NT2/D1 (cell line): ENCODE data around the gene NDNF.

Source experiments
- SUZ12 ChIP-seq: IDR thresholded peaks from 2 replicates; pipeline ENCODE4 v1.6.1; 2011; ENCODE audit not compliant: insufficient read length, insufficient read depth; ENCODE audit errors: extremely low read depth
- YY1 ChIP-seq: IDR thresholded peaks from 2 replicates; pipeline ENCODE4 v1.6.1; 2011; ENCODE audit not compliant: insufficient read length, insufficient read depth
- ZNF274 ChIP-seq: IDR thresholded peaks from 2 replicates; pipeline ENCODE4 v1.6.1; 2011; ENCODE audit warnings: mild to moderate bottlenecking, low read depth, low read length

DNA sequence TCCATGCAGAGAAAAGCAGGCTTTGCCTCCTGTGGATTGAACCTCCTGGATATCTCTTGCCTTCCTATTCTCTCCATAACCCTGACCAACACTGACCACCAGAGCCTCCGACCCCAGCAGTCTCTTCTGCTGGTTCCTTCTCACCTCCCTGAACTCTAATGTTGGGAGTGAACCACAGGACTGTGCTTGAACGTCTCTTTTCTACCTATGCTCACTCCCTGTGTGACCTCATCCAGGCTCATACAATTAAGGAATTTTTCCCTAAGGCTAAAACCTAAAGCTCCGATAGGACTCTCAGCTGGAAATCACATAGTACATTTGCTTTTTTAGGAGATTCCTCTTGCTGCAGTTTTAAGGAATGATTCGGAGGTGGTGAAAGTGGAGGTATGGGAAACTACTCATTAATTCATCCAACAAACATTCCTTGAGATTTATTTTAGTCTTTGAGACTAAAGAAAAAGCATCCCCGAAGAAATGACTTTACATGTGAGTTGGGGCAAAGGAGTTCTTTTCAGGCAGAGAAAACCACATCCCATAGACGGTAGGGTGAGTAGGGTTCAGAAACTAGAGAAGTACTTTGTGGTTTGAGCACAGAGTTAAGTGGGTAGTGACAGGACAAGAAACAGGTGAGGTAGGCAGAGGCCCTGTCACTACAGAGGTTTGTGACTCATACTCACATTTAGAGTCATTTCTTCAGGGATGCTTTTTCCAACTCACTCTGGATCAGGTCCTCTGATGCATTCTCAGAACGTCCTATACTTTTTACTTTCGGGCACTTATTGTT lies 30.8 kb downstream of the NDNF start:
- TF ChIP-seq SUZ12 (no peak), YY1 (no peak), ZNF274 (no peak)
